ENCODE results near the gene KRTAP10-7. TPM values are rescaled to one million over a fixed set of nuclear protein-coding genes. Genes with fewer than 3 reads are reported as not detected.

The KRTAP10-7 gene
- total RNA-seq, 2 experiments from 2014 or later, result not detected

DNA sequence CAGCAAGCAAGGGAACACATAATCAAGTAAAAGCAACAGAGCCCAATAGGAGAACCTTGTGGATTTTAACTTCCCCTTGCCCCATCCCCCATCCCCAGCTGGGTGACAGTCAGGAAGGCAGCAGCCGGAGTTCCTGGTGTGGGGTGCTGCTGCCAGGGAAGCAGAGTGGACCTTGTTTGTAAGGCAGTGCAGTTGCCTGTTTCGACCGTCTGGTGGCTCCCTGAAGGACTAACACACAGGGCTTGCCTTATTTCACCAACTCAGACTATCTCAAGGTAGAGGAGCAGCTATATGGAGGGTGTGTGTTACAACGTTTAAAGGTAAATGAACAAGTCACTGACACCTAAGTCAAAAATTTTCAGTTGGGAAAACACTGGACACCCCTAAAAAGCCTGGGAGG lies 18.1 kb downstream of the KRTAP10-7 start:
- TF ChIP-seq, protein P1, sequence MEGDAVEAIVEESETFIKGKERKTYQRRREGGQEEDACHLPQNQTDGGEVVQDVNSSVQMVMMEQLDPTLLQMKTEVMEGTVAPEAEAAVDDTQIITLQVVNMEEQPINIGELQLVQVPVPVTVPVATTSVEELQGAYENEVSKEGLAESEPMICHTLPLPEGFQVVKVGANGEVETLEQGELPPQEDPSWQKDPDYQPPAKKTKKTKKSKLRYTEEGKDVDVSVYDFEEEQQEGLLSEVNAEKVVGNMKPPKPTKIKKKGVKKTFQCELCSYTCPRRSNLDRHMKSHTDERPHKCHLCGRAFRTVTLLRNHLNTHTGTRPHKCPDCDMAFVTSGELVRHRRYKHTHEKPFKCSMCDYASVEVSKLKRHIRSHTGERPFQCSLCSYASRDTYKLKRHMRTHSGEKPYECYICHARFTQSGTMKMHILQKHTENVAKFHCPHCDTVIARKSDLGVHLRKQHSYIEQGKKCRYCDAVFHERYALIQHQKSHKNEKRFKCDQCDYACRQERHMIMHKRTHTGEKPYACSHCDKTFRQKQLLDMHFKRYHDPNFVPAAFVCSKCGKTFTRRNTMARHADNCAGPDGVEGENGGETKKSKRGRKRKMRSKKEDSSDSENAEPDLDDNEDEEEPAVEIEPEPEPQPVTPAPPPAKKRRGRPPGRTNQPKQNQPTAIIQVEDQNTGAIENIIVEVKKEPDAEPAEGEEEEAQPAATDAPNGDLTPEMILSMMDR (IDR thresholded peaks at IDR 0.05), result no peak
- ChIA-PET POLR2A (interaction anchor here (0.6 to 1.1 kb wide), 2 partner anchors 12 to 127 kb away, joined by 3 to 4 read pairs; no protein-coding TSS in a partner anchor), CTCF (interaction anchor here (1.0 to 2.0 kb wide), 6 partner anchors 27 to 124 kb away, joined by 3 to 8 read pairs (median 4); no protein-coding TSS in a partner anchor)
- Mint-ChIP-seq H3K27me3 (no peaks in the 10 kb centered on the region), H3K9me3 (peaks cover 41% of the 10 kb centered on the region), H3K4me3 (peak overlapping the region; percentile 13), H3K27ac (peak overlapping the region; percentile 81), H3K36me3 (ENCODE audit: low read depth) (peaks cover 27% of the 10 kb centered on the region), H3K4me1 (ENCODE audit: low read depth) (peaks cover 41% of the 10 kb centered on the region)
- peak; percentile 55 for ATAC-seq
- intact Hi-C loops (cut with micrococcal nuclease), result no loop called here
- DNase-seq, result peak; percentile 24

DNA sequence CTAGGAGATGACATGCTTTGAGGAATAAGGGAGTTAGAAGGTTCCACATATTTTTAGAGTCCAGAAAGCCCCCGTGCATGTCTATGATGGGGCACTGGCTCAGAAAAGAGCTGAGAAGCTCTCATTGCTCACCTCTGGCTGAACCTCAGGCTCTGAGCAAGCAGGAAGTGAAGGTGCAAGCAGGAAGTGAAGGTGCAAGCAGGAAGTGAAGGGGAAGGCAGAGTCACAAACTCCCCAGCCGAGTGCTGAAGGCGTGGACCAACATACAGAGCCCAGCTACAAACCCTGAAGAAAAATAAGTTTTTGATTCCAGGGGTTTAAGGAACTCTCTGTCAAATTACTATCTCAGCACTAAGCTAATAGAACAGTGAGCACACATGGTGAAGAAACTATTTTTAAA lies 18.5 kb downstream of the KRTAP10-7 start:
- TF ChIP-seq, protein P1 (IDR thresholded peaks at IDR 0.05), result no peak
- Mint-ChIP-seq H3K27ac (peak overlapping the region; percentile 81), H3K4me3 (peak overlapping the region; percentile 13), H3K4me1 (ENCODE audit: low read depth) (peaks cover 41% of the 10 kb centered on the region), H3K27me3 (no peaks in the 10 kb centered on the region), H3K9me3 (peaks cover 45% of the 10 kb centered on the region), H3K36me3 (ENCODE audit: low read depth) (peaks cover 28% of the 10 kb centered on the region)
- intact Hi-C loops (cut with micrococcal nuclease), result no loop called here
- ATAC-seq, result peak; percentile 97
- peak; percentile 70 for DNase-seq
- ChIA-PET CTCF (interaction anchor here (0.7 to 2.0 kb wide), 7 partner anchors 26 to 123 kb away, joined by 3 to 8 read pairs (median 4); no protein-coding TSS in a partner anchor), POLR2A (interaction anchor here (0.6 to 1.1 kb wide), 3 partner anchors 12 to 462 kb away, joined by 3 to 4 read pairs (median 3); no protein-coding TSS in a partner anchor)

DNA sequence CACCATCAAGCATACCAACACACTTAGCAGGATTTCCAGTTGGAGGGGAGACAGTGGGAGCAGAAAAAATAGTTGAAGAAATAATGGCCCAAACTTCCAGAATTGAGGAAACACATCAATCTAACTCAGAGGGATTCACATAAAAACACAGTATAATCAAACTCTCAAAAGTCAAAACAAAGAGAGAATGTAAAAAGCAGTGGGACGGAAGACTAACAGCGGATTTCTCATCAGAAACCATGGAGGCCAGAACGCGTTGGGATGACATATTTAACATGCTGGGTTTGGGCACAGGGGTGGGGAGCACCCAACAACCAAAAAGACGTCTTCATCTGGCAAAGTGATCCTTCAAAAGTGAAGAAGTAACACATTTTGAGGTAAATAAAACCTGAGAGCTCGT lies 19.5 kb downstream of the KRTAP10-7 start:
- Mint-ChIP-seq H3K4me1 (ENCODE audit: low read depth) (peaks cover 41% of the 10 kb centered on the region), H3K4me3 (no peak overlapping the region), H3K27me3 (no peaks in the 10 kb centered on the region), H3K36me3 (ENCODE audit: low read depth) (peaks cover 32% of the 10 kb centered on the region), H3K9me3 (peaks cover 55% of the 10 kb centered on the region), H3K27ac (peak overlapping the region; percentile 81)
- CTCF ChIA-PET, result interaction anchor here (0.7 to 1.4 kb wide), 4 partner anchors 37 to 108 kb away, joined by 3 to 4 read pairs (median 3); partner anchors contain the start of gene KRTAP12-2
- no peak for DNase-seq
- intact Hi-C loops (cut with micrococcal nuclease), result no loop called here
- POLR2A ChIA-PET, result interaction anchor here (0.7 kb wide), 1 partner anchor 27 kb away, joined by 3 read pairs; no protein-coding TSS in a partner anchor
- ATAC-seq, result no peak
- TF ChIP-seq, protein P1 (IDR thresholded peaks at IDR 0.05), result no peak

DNA sequence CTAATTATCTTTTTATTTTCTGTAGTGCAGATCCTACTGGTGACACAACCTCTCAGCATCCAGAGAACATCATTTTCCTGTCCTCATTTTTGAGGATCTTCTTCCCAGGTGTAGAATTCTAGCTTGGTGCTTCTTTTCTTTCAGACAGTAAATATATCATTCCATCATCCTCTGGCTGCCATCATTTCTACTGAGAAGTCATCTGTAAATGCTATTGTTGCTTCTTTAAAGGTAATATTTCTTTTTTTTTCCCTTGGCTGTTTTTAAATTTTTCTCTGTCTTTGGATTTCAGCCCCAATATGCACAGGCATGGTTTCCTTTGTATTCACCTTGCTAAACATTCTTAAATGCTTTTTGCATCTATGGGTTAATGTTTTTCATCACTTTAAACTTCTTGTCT lies 23.2 kb downstream of the KRTAP10-7 start:
- no peak for DNase-seq
- Mint-ChIP-seq H3K27ac (no peak overlapping the region), H3K4me3 (no peak overlapping the region), H3K9me3 (peaks cover 54% of the 10 kb centered on the region), H3K27me3 (no peaks in the 10 kb centered on the region), H3K36me3 (ENCODE audit: low read depth) (peaks cover 33% of the 10 kb centered on the region), H3K4me1 (ENCODE audit: low read depth) (peaks cover 25% of the 10 kb centered on the region)
- ChIA-PET POLR2A (no interaction called here), CTCF (no interaction called here)
- TF ChIP-seq, protein P1 (IDR thresholded peaks at IDR 0.05), result no peak
- no peak for ATAC-seq
- intact Hi-C loops (cut with micrococcal nuclease), result no loop called here

DNA sequence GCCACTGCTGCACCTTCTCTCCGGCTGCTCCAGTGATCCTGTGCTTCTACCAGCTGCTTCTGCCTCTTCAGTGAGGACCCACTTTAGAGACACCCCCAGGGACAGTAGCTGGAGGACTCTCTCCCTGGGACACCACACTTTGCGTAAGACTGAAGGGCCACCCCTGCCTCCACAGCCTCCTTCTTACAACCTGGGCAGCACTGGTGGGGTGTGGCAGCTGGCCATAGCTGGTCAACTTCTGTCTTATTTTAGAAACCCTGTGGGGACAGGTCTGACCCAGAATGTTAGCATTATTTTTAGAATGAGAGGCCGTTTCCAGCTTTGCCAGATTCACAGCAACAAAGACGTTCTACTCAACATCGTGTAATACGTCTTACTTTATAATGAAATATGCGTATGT lies 25.4 kb downstream of the KRTAP10-7 start:
- H3K36me3 Mint-ChIP-seq (ENCODE audit: low read depth), result peaks cover 23% of the 10 kb centered on the region
- TF ChIP-seq, protein P1 (IDR thresholded peaks at IDR 0.05), result no peak
- H3K9me3 Mint-ChIP-seq, result peaks cover 45% of the 10 kb centered on the region
- CTCF ChIA-PET, result interaction anchor here (0.7 to 1.9 kb wide), 3 partner anchors 14 to 168 kb away, joined by 3 to 8 read pairs (median 3); partner anchors contain the start of gene KRTAP10-8
- DNase-seq, result no peak
- POLR2A ChIA-PET, result no interaction called here
- intact Hi-C loops (cut with micrococcal nuclease), result no loop called here
- H3K27ac Mint-ChIP-seq, result no peak overlapping the region
- no peak for ATAC-seq
- H3K4me3 Mint-ChIP-seq, result no peak overlapping the region
- H3K4me1 Mint-ChIP-seq (ENCODE audit: low read depth), result peaks cover 29% of the 10 kb centered on the region
- no peaks in the 10 kb centered on the region for H3K27me3 Mint-ChIP-seq

Measured in activated CD8-positive, alpha-beta T cell treated with anti-CD3 and anti-CD28 coated beads for 36 hours (primary cell).